ENCODE results near the gene OPCML. TPM values are rescaled to one million over a fixed set of nuclear protein-coding genes. Genes with fewer than 3 reads are reported as not detected.

Gene OPCML
- total RNA-seq, 1 experiment from 2014 or later = not detected

DNA sequence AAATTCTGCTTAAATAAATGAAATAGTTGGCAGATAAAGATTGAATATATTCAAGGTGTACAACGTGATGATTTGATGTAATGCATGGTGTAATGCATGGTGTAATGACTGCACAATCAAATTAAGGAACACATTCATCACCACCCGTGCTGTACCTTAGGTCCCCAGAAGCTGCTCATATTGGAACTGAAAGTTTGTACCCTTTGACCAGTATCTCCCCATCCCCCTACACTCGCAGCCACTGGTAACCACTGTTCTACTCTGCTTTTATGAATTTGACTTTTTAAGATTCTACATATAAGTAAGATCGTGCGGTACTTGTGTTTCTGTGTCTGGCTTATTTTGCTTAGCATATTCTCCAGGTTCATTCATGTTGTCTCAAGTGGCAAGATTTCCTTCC is 445.8 kb downstream of the OPCML start:
- no peak for DNase-seq
- Histone ChIP-seq H3K27me3 (ENCODE audit: low read length) (0 out of 2 replicates have a peak, but pooled peaks cover 5% of the 10 kb centered on the region), H3K9me2 (replicated peaks; ENCODE audit: low read length) (no peaks in the 10 kb centered on the region), H3K79me2 (ENCODE audit: low read length) (no peaks in the 10 kb centered on the region), H3K4me2 (ENCODE audit: low read length) (no peak overlapping the region), H3K4me3 (ENCODE audit: low read length) (no peak overlapping the region), H3K27ac (ENCODE audit: low read length) (no peak overlapping the region), H3K9ac (ENCODE audit: low read length) (no peak overlapping the region), H2AFZ (ENCODE audit: low read length) (no peak overlapping the region), H3K36me3 (ENCODE audit: low read depth, low read length) (no peaks in the 10 kb centered on the region), H3K9me3 (ENCODE audit: low read length) (no peaks in the 10 kb centered on the region), H4K20me1 (ENCODE audit: low read length) (no peaks in the 10 kb centered on the region), H3K4me1 (ENCODE audit: insufficient read depth, low read length) (no peaks in the 10 kb centered on the region), H3F3A (ENCODE audit: low read length, unreplicated experiment) (no peaks in the 10 kb centered on the region)
- ChIA-PET POLR2A (ENCODE audit: unreplicated experiment) (no interaction called here), CTCF (no interaction called here)
- ATAC-seq = no peak
- no TSS peak for BruUV-seq (replicated peaks)
- intact Hi-C loops (cut with micrococcal nuclease) = no loop called here
- TF ChIP-seq EZH2phosphoT487 (IDR thresholded peaks at IDR 0.05; ENCODE audit: borderline replicate concordance, low read length) (no peak), EZH2 (IDR thresholded peaks at IDR 0.05; ENCODE audit: low read length, unreplicated experiment) (no peak), CTCF (conservative IDR thresholded peaks at IDR 0.05; ENCODE audit: low read depth, low read length) (no peak)

GRCh38 chr11:133082841-133083488 is 449.3 kb downstream of the OPCML start:
- no peak overlapping the region for H3K4me3 ChIP-seq (ENCODE audit: low read length)
- ATAC-seq (no peak), DNase-seq (no peak)
- H3K9me3 ChIP-seq (ENCODE audit: low read length) = no peaks in the 10 kb centered on the region
- no peaks in the 10 kb centered on the region for H3K36me3 ChIP-seq (ENCODE audit: low read depth, low read length)
- no TSS peak for BruUV-seq (replicated peaks)
- H3K9me2 ChIP-seq (replicated peaks; ENCODE audit: low read length) = no peaks in the 10 kb centered on the region
- no peak for TF ChIP-seq EZH2 (IDR thresholded peaks at IDR 0.05; ENCODE audit: low read length, unreplicated experiment)
- 0 out of 2 replicates have a peak, but pooled peaks have one; percentile 12 for TF ChIP-seq CTCF (conservative IDR thresholded peaks at IDR 0.05; ENCODE audit: low read depth, low read length)
- H3K9ac ChIP-seq (ENCODE audit: low read length) = no peak overlapping the region
- no peaks in the 10 kb centered on the region for H3K4me1 ChIP-seq (ENCODE audit: insufficient read depth, low read length)
- POLR2A ChIA-PET (ENCODE audit: unreplicated experiment) = no interaction called here
- intact Hi-C loops (cut with micrococcal nuclease) = no loop called here
- H3K27ac ChIP-seq (ENCODE audit: low read length) = no peak overlapping the region
- CTCF ChIA-PET = no interaction called here
- H3K27me3 ChIP-seq (ENCODE audit: low read length) = peaks cover 26% of the 10 kb centered on the region
- no peak overlapping the region for H3K4me2 ChIP-seq (ENCODE audit: low read length)
- no peaks in the 10 kb centered on the region for H4K20me1 ChIP-seq (ENCODE audit: low read length)
- no peaks in the 10 kb centered on the region for H3K79me2 ChIP-seq (ENCODE audit: low read length)
- H2AFZ ChIP-seq (ENCODE audit: low read length) = no peak overlapping the region
- H3F3A ChIP-seq (ENCODE audit: low read length, unreplicated experiment) = no peaks in the 10 kb centered on the region

- TF ChIP-seq CTCF (conservative IDR thresholded peaks at IDR 0.05; ENCODE audit: low read depth, low read length) (no peak), EZH2 (IDR thresholded peaks at IDR 0.05; ENCODE audit: low read length, unreplicated experiment) (no peak), EZH2phosphoT487 (IDR thresholded peaks at IDR 0.05; ENCODE audit: borderline replicate concordance, low read length) (no peak)
- Histone ChIP-seq H3K9me3 (ENCODE audit: low read length) (no peaks in the 10 kb centered on the region), H3K36me3 (ENCODE audit: low read depth, low read length) (no peaks in the 10 kb centered on the region), H3K4me3 (ENCODE audit: low read length) (no peak overlapping the region), H3K9me2 (replicated peaks; ENCODE audit: low read length) (no peaks in the 10 kb centered on the region), H3K4me1 (ENCODE audit: insufficient read depth, low read length) (no peaks in the 10 kb centered on the region), H3K9ac (ENCODE audit: low read length) (no peak overlapping the region), H3F3A (ENCODE audit: low read length, unreplicated experiment) (no peaks in the 10 kb centered on the region), H2AFZ (ENCODE audit: low read length) (no peak overlapping the region), H4K20me1 (ENCODE audit: low read length) (no peaks in the 10 kb centered on the region), H3K27me3 (ENCODE audit: low read length) (peaks cover 31% of the 10 kb centered on the region), H3K27ac (ENCODE audit: low read length) (no peak overlapping the region), H3K4me2 (ENCODE audit: low read length) (no peak overlapping the region), H3K79me2 (ENCODE audit: low read length) (no peaks in the 10 kb centered on the region)
- ChIA-PET CTCF (no interaction called here), POLR2A (ENCODE audit: unreplicated experiment) (no interaction called here)
- intact Hi-C loops (cut with micrococcal nuclease) = no loop called here
- no peak for DNase-seq
- no peak for ATAC-seq
- no TSS peak for BruUV-seq (replicated peaks)
Observed at GRCh38 chr11:133082453-133082781, 449.9 kb downstream of the OPCML start.

All from PC-3 (cell line).